BLaER1 (cell line): ENCODE measurements around the gene HOXD4.

Experiments
- H3K27ac ChIP-seq: shearing (Covaris generic); formaldehyde crosslinking; 2 replicates; pipeline ENCODE4 v1.8.1; 2022
- H3K27me3 ChIP-seq: shearing (Covaris generic); formaldehyde crosslinking; 2 replicates; pipeline ENCODE4 v1.8.1; 2022
- H3K36me3 ChIP-seq: shearing (Covaris generic); formaldehyde crosslinking; 2 replicates; pipeline ENCODE4 v1.8.1; 2022
- H3K4me1 ChIP-seq: shearing (Covaris generic); formaldehyde crosslinking; 2 replicates; pipeline ENCODE4 v1.8.1; 2022
- H3K4me2 ChIP-seq: shearing (Covaris generic); formaldehyde crosslinking; 2 replicates; pipeline ENCODE4 v1.8.1; 2022
- H3K4me3 ChIP-seq: shearing (Covaris generic); formaldehyde crosslinking; 2 replicates; pipeline ENCODE4 v1.8.1; 2022
- H3K9ac ChIP-seq: shearing (Covaris generic); formaldehyde crosslinking; 2 replicates; pipeline ENCODE4 v1.8.1; 2022
- H3K9me3 ChIP-seq: shearing (Covaris generic); formaldehyde crosslinking; 2 replicates; pipeline ENCODE4 v1.8.1; 2022
- H4K20me1 ChIP-seq: shearing (Covaris generic); formaldehyde crosslinking; 2 replicates; pipeline ENCODE4 v1.8.1; 2022
- Cebpa-rat ChIP-seq: shearing (Covaris generic); IDR thresholded peaks from 2 replicates; pipeline ENCODE4 v1.8.1; 2022

The HOXD4 gene

DNA sequence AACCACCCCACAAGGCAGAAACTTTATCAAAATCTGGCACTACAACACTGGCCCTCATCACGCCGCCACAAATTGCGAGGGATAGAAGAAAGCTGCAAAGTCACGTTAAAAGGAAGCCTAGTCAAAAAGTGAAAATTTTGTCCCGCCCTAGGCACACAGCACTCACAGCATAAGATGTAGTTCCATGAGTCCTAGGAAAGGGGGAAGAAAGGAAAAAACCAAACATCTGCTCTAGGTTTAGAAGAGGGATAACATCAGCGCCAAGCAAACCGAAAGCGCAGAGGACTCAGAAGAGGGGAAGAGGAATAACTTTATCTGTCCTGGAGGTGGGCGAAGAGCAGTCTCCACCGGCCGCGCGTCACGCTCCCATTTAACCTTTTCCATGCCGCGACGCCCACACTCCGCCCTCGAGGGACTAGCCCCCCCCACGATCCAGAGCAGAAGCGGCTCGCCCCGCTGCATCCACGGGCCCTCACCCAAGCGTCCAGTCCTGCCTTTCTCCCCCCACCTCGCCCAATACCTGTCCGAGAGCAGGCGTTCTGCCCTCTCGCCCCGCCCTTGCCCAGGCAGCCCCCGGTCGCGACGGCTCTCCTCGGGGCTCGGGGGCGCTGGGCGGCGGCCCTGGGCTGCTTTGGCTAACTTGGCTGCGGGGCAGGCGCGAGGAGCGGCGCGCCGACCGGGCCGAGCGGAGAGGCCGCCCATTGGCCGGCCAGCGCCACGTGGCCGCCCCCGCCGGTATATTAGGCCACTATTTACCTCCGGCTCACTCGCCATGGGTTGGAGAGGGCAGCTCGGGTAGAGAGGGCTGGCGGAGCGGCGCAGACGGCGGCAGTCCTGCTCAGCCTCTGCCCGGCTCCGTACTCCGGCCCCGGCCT, 36.8 kb downstream of the HOXD4 start, which contains the start of gene HOXD1:
HOXD1 (plus strand) TSS at position 770 of the 875 bp plus-strand sequence. CDS start 134 bp downstream, outside the sequence.
- Histone ChIP-seq H3K4me2 (no peak within 1 kb of the TSS), H3K4me1 (no peaks in the 10 kb centered on the region), H3K27ac (no peak within 1 kb of the TSS), H3K36me3 (no peaks in the 10 kb centered on the region), H3K27me3 (no peaks in the 10 kb centered on the region), H3K4me3 (no peak within 1 kb of the TSS), H3K9me3 (peaks cover 27% of the 10 kb centered on the region), H3K9ac (no peak within 1 kb of the TSS), H4K20me1 (no peaks in the 10 kb centered on the region)
- no peak for TF ChIP-seq Cebpa-rat

DNA sequence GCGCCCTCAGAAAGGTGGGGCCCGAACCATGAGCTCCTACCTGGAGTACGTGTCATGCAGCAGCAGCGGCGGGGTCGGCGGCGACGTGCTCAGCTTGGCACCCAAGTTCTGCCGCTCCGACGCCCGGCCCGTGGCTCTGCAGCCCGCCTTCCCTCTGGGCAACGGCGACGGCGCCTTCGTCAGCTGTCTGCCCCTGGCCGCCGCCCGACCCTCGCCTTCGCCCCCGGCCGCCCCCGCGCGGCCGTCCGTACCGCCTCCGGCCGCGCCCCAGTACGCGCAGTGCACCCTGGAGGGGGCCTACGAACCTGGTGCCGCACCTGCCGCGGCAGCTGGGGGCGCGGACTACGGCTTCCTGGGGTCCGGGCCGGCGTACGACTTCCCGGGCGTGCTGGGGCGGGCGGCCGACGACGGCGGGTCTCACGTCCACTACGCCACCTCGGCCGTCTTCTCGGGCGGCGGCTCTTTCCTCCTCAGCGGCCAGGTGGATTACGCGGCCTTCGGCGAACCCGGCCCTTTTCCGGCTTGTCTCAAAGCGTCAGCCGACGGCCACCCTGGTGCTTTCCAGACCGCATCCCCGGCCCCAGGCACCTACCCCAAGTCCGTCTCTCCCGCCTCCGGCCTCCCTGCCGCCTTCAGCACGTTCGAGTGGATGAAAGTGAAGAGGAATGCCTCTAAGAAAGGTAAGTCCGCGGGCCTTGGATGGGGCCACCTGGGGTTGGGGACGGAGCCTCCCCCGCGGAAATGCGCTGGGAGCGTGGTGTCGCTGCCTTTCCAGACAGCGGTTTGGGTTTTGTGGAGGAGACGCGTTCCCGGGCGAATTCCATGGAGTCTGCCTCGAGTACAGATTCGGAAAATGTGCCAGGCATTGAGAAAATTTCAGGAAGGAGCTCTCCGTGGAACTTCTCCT, 37.7 kb downstream of the HOXD4 start:
- Histone ChIP-seq H3K9ac (no peak overlapping the region), H3K36me3 (no peaks in the 10 kb centered on the region), H3K4me2 (no peak overlapping the region), H3K27ac (no peak overlapping the region), H3K4me1 (no peaks in the 10 kb centered on the region), H3K4me3 (no peak overlapping the region), H3K9me3 (peaks cover 27% of the 10 kb centered on the region), H4K20me1 (no peaks in the 10 kb centered on the region), H3K27me3 (no peaks in the 10 kb centered on the region)
- TF ChIP-seq Cebpa-rat, result no peak

- peaks cover 27% of the 10 kb centered on the region for H3K9me3 ChIP-seq
- H3K36me3 ChIP-seq, result no peaks in the 10 kb centered on the region
- no peak overlapping the region for H3K4me2 ChIP-seq
- no peaks in the 10 kb centered on the region for H3K4me1 ChIP-seq
- no peak overlapping the region for H3K27ac ChIP-seq
- no peak overlapping the region for H3K4me3 ChIP-seq
- H3K9ac ChIP-seq, result no peak overlapping the region
- no peaks in the 10 kb centered on the region for H3K27me3 ChIP-seq
- TF ChIP-seq Cebpa-rat, result no peak
- no peaks in the 10 kb centered on the region for H4K20me1 ChIP-seq
Measured at GRCh38 chr2:176189681-176190641, 38.6 kb downstream of the HOXD4 start.

DNA sequence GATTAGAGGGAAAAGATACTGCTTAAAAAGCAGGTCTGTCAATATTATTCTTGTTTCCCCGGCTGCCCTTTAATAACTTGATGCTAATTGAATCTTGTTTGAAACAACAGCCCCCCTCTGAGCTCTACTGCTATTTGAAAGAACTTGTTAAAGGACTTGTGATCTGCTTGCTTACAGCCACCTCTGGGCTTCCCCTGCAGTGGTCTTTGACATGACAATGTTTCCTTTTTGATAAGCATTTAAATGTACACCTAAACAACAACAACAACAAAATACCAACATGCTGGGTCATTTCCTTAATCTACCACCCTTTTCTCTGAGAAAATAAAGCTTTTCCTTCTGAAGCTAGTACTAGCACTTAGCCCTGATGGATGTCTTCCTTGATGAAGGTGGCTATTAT, 41.0 kb downstream of the HOXD4 start:
- no peak overlapping the region for H3K27ac ChIP-seq
- H3K36me3 ChIP-seq, result no peaks in the 10 kb centered on the region
- peaks cover 27% of the 10 kb centered on the region for H3K9me3 ChIP-seq
- H3K9ac ChIP-seq, result no peak overlapping the region
- no peaks in the 10 kb centered on the region for H3K27me3 ChIP-seq
- H3K4me3 ChIP-seq, result no peak overlapping the region
- TF ChIP-seq Cebpa-rat, result no peak
- H4K20me1 ChIP-seq, result no peaks in the 10 kb centered on the region
- H3K4me1 ChIP-seq, result no peaks in the 10 kb centered on the region
- H3K4me2 ChIP-seq, result no peak overlapping the region

DNA sequence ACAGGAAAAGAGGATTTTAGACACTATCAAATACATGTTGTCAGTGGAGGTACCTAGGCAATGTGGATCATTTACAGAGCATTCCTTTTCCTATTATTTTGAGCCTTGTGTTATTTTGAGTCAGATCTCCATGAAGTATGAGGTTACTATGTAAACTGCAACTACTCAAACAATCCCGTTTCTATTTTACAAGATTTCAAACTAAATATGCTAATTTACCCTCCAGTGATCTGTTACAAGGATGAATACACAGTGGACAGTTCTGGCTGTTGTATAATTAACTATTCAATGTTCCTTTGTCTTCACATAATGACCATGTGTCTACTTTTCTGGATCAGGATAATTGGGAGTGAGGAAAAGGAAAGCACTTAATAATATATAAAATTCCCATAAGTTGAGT, 41.7 kb downstream of the HOXD4 start:
- Histone ChIP-seq H3K36me3 (no peaks in the 10 kb centered on the region), H3K9me3 (peaks cover 21% of the 10 kb centered on the region), H3K4me1 (no peaks in the 10 kb centered on the region), H4K20me1 (no peaks in the 10 kb centered on the region), H3K9ac (no peak overlapping the region), H3K4me3 (no peak overlapping the region), H3K4me2 (no peak overlapping the region), H3K27ac (no peak overlapping the region), H3K27me3 (no peaks in the 10 kb centered on the region)
- TF ChIP-seq Cebpa-rat, result no peak

GRCh38 chr2:176199902-176200301, 48.6 kb downstream of the HOXD4 start:
- no peak overlapping the region for H3K4me3 ChIP-seq
- no peak overlapping the region for H3K9ac ChIP-seq
- no peaks in the 10 kb centered on the region for H3K9me3 ChIP-seq
- no peaks in the 10 kb centered on the region for H4K20me1 ChIP-seq
- no peaks in the 10 kb centered on the region for H3K4me1 ChIP-seq
- H3K27me3 ChIP-seq, result no peaks in the 10 kb centered on the region
- no peak overlapping the region for H3K27ac ChIP-seq
- H3K36me3 ChIP-seq, result no peaks in the 10 kb centered on the region
- H3K4me2 ChIP-seq, result no peak overlapping the region
- TF ChIP-seq Cebpa-rat, result no peak

DNA sequence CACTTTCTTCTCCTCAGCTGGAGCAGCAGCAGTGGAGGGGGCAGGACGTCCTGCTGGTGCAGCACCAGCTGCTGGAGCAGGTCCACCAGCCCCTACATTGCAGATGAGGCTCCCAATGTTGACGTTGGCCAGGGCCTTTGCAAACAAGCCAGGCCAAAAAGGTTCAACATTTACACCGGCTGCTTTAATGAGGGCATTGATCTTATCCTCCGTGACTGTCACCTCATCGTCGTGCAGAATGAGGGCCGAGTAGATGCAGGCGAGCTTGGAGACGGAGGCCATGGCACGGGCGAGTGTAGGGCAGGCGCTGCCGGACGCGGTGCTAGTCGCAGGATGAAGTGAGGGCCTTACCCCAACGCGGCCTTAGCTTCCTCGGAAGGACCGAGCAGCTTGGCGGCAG, 49.6 kb downstream of the HOXD4 start:
- no peak overlapping the region for H3K4me3 ChIP-seq
- TF ChIP-seq Cebpa-rat, result no peak
- no peaks in the 10 kb centered on the region for H3K36me3 ChIP-seq
- no peaks in the 10 kb centered on the region for H3K4me1 ChIP-seq
- no peaks in the 10 kb centered on the region for H4K20me1 ChIP-seq
- no peaks in the 10 kb centered on the region for H3K27me3 ChIP-seq
- H3K9ac ChIP-seq, result no peak overlapping the region
- H3K9me3 ChIP-seq, result no peaks in the 10 kb centered on the region
- H3K4me2 ChIP-seq, result no peak overlapping the region
- H3K27ac ChIP-seq, result no peak overlapping the region

DNA sequence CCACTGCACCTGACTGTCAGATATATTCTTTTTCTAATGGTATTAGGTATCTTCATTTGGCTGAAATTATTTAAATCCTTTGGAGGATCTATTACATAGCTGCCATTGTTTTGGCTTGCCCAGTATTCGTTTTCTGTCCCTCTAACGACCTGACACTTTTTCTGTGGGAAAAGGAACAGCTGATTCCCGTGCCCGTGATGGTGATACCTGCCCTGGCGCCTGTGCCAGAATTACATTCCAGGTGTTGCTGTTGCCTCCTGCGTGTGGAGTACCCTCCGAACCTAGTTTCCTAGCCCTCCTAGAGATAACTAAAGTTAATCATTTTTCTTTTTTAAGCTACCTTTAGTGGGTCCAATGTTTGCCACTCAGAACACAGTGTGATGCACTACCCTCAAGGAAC, 51.1 kb downstream of the HOXD4 start:
- no peaks in the 10 kb centered on the region for H4K20me1 ChIP-seq
- no peak overlapping the region for H3K27ac ChIP-seq
- H3K4me3 ChIP-seq, result no peak overlapping the region
- H3K9me3 ChIP-seq, result no peaks in the 10 kb centered on the region
- no peaks in the 10 kb centered on the region for H3K36me3 ChIP-seq
- H3K4me1 ChIP-seq, result no peaks in the 10 kb centered on the region
- H3K9ac ChIP-seq, result no peak overlapping the region
- no peaks in the 10 kb centered on the region for H3K27me3 ChIP-seq
- H3K4me2 ChIP-seq, result no peak overlapping the region
- TF ChIP-seq Cebpa-rat, result no peak
